Osteocyte (in vitro differentiated cells): ENCODE data around the gene TGFA. TPM values are rescaled to one million over a fixed set of nuclear protein-coding genes. Genes with fewer than 3 reads are reported as not detected.

ENCODE experiments used
- DNase-seq: peaks from one replicate; pipeline ENCODE4 v3.0.0; 2021; ENCODE audit warnings: mixed read lengths; ENCODE audit not compliant: unreplicated experiment; ENCODE audit errors: extremely low spot score
- H3K27ac Mint-ChIP-seq: one replicate; pipeline ENCODE4 v1.8.0; 2021; ENCODE audit warnings: mild to moderate bottlenecking, mixed read lengths; ENCODE audit not compliant: unreplicated experiment
- H3K27me3 Mint-ChIP-seq: one replicate; pipeline ENCODE4 v1.8.0; 2021; ENCODE audit warnings: mixed read lengths; ENCODE audit not compliant: unreplicated experiment
- H3K36me3 Mint-ChIP-seq: one replicate; pipeline ENCODE4 v1.8.0; 2021; ENCODE audit warnings: mixed read lengths; ENCODE audit not compliant: unreplicated experiment
- H3K4me1 Mint-ChIP-seq: one replicate; pipeline ENCODE4 v1.8.0; 2021; ENCODE audit warnings: mixed read lengths; ENCODE audit not compliant: unreplicated experiment
- H3K4me3 Mint-ChIP-seq: one replicate; pipeline ENCODE4 v1.8.0; 2021; ENCODE audit warnings: mild to moderate bottlenecking, moderate library complexity, mixed read lengths; ENCODE audit not compliant: unreplicated experiment
- H3K9me3 Mint-ChIP-seq: one replicate; pipeline ENCODE4 v1.8.0; 2021; ENCODE audit warnings: mixed read lengths; ENCODE audit not compliant: unreplicated experiment
- total RNA-seq: library from RNA; stranded (reverse); gene quantifications from 2 replicates; pipeline ENCODE4 v1.2.1, GENCODE V29; 2021
- TF ChIP-seq, protein P1 (sequence below): fragments of 200-600 bp; sonication (generic); IDR thresholded peaks from 2 replicates; pipeline ENCODE4 v1.5.0; 2021; ENCODE audit warnings: antibody characterized with exemption, mild to moderate bottlenecking, moderate library complexity

The TGFA gene
- total RNA-seq, 1 donor from 2014 or later = 0.08 TPM

DNA sequence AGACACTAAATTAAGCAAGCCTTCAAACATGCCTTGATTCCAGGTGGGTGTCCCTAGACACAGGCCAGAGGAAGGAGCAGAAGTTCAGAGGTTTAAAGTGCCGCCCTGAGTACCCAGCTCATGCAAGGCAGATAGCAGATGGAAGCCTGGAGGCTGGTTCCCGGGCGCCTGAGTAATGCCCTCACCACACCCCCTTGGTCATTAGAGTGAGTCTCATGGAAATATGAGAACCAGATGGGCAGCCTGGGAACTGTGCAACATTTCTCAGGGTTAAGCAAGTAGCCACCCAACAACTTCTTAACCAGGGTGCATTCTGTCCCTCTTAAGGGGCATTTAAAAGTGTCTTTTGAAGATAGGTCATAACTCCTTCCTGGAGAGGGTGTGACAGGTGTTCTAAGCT is 44.1 kb downstream of the TGFA start:
- no peak overlapping the region for H3K27ac Mint-ChIP-seq
- H3K4me3 Mint-ChIP-seq = no peak overlapping the region
- H3K27me3 Mint-ChIP-seq = peaks cover 17% of the 10 kb centered on the region
- peak; percentile 49 for DNase-seq
- H3K36me3 Mint-ChIP-seq = no peaks in the 10 kb centered on the region
- no peaks in the 10 kb centered on the region for H3K4me1 Mint-ChIP-seq
- no peaks in the 10 kb centered on the region for H3K9me3 Mint-ChIP-seq
- TF ChIP-seq, protein P1, sequence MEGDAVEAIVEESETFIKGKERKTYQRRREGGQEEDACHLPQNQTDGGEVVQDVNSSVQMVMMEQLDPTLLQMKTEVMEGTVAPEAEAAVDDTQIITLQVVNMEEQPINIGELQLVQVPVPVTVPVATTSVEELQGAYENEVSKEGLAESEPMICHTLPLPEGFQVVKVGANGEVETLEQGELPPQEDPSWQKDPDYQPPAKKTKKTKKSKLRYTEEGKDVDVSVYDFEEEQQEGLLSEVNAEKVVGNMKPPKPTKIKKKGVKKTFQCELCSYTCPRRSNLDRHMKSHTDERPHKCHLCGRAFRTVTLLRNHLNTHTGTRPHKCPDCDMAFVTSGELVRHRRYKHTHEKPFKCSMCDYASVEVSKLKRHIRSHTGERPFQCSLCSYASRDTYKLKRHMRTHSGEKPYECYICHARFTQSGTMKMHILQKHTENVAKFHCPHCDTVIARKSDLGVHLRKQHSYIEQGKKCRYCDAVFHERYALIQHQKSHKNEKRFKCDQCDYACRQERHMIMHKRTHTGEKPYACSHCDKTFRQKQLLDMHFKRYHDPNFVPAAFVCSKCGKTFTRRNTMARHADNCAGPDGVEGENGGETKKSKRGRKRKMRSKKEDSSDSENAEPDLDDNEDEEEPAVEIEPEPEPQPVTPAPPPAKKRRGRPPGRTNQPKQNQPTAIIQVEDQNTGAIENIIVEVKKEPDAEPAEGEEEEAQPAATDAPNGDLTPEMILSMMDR = no peak

DNA sequence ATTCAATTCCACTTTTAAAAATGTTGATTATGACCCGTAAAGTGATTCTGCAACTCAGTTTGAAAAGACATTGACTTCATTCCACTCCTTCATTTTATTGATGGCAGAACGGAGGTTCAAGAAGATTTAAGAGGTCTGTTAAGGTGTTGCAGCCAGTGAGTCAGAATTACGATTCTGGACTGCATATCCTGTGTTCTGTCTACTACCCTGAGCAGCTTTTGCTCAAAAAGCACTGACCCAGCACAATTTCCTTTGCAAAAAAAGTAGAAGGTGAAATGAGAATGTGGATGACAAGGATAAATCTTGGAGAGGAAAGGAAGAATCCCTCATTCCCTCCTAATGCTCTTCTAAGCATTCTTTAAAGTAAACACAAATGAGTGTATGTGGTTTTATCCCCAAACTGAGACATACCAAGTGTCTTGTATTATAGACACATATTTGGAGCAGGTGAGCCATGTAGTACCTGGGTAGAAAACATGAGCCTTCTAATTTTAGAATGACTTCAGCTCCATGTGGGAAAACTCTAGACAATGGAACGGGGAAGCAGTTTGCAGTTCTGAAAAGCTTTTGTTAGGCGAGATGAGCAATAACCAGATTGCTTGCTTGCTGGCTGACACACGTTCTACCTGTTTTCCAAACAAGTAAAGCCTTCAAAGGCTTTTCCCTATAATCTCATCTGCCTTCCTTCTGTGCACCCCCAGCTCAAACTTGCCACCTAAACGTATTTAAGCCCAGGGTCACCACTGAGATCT is 44.7 kb downstream of the TGFA start:
- no peak overlapping the region for H3K27ac Mint-ChIP-seq
- no peaks in the 10 kb centered on the region for H3K9me3 Mint-ChIP-seq
- no peak overlapping the region for H3K4me3 Mint-ChIP-seq
- peaks cover 17% of the 10 kb centered on the region for H3K27me3 Mint-ChIP-seq
- peak; percentile 21 for DNase-seq
- no peaks in the 10 kb centered on the region for H3K36me3 Mint-ChIP-seq
- no peaks in the 10 kb centered on the region for H3K4me1 Mint-ChIP-seq
- TF ChIP-seq, protein P1 = no peak

DNA sequence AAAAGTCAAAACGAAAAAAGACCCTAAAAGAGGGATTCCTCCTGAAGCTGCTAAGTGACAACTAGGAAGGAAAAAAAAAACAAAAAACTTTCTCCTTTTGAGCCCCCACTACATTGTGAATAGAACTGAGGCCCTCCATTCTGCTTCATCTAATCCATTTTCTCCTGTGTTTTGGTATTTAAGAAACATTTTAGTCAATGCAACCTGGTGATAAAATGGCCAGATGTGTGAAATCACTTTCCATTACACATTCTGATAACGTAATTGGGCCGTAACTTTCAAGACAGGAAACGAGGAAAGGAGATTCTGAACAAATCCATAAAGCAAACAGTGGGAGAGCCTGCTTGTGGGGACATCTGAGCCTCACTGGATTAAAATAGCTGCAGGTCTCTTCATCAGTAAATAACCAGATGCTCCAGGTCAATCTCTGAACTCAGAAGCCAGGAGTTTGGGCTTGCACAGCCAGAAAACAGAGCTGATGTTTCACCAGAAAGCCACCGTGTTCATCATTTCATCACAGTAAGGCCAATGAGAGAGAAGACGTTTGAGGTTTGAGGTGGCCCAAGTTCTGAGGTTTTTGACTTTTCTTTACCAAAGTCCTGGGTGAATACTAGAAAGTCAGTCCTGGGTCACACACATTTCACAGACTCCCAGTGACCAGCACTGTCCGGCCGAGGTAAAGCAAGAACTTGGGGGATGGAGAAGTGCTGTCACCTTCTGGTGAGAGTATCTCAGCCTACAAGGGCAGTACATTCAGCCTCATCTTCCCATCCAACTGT is 47.8 kb downstream of the TGFA start:
- no peaks in the 10 kb centered on the region for H3K9me3 Mint-ChIP-seq

GRCh38 chr2:70504750-70505149 is 48.9 kb downstream of the TGFA start:
- Mint-ChIP-seq H3K4me1 (no peaks in the 10 kb centered on the region), H3K36me3 (no peaks in the 10 kb centered on the region), H3K4me3 (no peak overlapping the region), H3K27ac (no peak overlapping the region), H3K9me3 (no peaks in the 10 kb centered on the region), H3K27me3 (peaks cover 14% of the 10 kb centered on the region)
- DNase-seq = no peak
- TF ChIP-seq, protein P1 = no peak

More for the DNA sequence above, 47.8 kb downstream of the TGFA start:
- no peak overlapping the region for H3K4me3 Mint-ChIP-seq
- no peak overlapping the region for H3K27ac Mint-ChIP-seq
- no peaks in the 10 kb centered on the region for H3K36me3 Mint-ChIP-seq
- peaks cover 22% of the 10 kb centered on the region for H3K27me3 Mint-ChIP-seq
- H3K4me1 Mint-ChIP-seq = no peaks in the 10 kb centered on the region
- peak; percentile 25 for DNase-seq
- TF ChIP-seq, protein P1 = no peak

GRCh38 chr2:70503896-70504295 is 49.7 kb downstream of the TGFA start:
- no peak for DNase-seq
- H3K36me3 Mint-ChIP-seq = no peaks in the 10 kb centered on the region
- H3K4me1 Mint-ChIP-seq = no peaks in the 10 kb centered on the region
- peaks cover 14% of the 10 kb centered on the region for H3K27me3 Mint-ChIP-seq
- no peak overlapping the region for H3K27ac Mint-ChIP-seq
- TF ChIP-seq, protein P1 = no peak
- H3K4me3 Mint-ChIP-seq = no peak overlapping the region
- no peaks in the 10 kb centered on the region for H3K9me3 Mint-ChIP-seq
